NCI-H82 treated with DMSO at 0.1 percent for 48 hours (cell line): Measurements from ENCODE around the gene TRAF7.

Experiments
- DNase-seq: peaks from one replicate; lab custom pipeline; 2025; ENCODE audit not compliant: unreplicated experiment; lab: John Stamatoyannopoulos, UW

The TRAF7 gene

DNA sequence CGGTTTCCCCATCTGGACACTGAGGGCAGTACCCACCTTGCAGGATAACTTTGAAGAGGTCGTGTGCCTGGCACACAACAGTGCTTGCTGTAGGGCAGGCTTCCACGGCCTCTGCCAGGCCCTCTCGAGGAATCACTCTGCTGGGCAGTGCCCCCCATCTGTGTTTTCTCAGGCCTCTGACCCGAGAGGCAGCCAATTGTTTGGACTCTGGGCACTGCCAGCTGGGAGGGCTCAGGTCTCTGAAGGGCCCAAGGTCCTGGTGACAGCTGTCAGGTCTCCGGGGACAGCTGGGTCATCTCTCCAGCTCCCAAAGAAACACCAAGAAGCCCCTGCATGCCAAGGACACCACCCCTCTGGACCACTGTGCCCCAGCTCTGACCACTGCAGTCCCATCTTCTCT, 8.2 kb upstream of the TRAF7 start:
- no peak for DNase-seq

DNA sequence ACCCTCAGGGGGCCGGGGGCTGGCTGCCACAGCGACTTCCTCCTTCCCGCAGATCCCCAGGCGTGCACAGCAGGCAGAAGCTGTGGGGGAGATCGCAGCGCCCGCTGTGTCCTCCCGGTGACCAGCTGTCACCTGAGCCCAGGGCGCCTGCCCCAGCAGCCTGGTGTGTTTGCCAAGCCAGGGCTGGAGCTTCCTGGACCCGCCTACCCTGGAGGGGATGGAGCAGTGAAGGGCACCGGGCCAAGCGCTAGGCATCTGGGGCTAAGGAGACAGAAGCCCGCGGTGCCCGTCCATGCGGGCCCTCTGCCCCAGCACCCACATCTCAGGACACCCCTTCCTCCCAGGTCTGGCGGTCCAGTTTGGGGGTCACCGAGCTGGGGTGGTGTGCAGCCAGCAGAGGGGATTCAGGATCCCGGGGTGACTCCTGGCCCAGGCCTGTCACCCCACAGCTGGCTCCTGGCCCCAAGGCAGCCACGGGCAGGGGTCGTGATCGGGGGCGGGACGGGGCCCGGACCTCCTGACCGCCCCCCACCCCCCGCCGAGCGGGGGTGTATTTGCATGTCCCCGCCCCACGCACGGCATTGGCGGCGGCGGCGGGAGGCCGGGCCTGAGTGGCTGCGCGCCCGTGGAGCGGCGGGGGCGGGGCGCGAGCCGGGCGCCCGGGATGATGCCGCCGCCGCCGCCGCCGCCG, 7.5 kb upstream of the TRAF7 start, which contains the start of gene RAB26:
RAB26 (plus strand) TSS at position 645 of the 691 bp plus-strand sequence. CDS start 159 bp downstream, outside the sequence.
- DNase-seq: peak; percentile 38

DNA sequence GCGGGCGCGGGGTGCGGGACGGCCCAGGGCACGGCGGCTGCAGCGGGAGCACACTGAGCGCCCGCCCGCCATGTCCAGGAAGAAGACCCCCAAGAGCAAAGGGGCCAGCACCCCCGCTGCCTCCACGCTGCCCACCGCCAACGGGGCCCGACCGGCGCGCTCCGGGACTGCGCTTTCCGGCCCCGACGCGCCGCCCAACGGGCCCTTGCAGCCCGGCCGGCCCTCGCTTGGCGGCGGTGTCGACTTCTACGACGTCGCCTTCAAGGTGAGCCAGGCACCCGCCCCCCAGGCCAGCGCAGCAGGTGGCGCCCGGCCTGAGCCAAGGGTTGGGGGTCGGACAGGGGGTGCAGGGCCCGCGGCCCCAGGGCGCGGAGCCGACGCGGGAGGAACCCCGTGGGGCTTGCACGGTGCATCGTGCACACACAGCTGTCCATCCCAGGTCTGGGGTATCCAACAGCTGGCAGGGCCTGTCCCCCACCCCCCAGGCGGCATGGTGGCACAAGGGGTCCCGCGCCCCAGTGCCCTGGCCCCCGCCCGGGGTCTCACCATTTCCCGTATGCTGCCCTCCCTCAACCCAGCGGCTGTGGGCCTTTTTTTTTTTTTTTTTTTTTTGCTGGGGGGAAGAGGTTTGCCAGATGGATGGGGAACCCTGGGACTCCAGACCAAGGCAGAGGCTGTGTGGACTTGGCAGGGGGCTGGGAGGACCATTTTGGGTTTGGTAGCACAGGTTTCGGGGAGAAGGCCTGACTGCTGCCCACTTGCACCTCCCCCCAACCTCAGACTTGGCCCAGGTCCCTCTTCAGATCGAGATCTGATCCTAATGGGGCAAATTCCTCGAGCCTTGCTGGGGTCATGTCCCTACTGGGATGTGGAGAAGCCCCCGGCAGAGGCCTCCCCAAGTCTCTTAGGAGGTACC, 6.6 kb upstream of the TRAF7 start:
- no peak for DNase-seq

DNA sequence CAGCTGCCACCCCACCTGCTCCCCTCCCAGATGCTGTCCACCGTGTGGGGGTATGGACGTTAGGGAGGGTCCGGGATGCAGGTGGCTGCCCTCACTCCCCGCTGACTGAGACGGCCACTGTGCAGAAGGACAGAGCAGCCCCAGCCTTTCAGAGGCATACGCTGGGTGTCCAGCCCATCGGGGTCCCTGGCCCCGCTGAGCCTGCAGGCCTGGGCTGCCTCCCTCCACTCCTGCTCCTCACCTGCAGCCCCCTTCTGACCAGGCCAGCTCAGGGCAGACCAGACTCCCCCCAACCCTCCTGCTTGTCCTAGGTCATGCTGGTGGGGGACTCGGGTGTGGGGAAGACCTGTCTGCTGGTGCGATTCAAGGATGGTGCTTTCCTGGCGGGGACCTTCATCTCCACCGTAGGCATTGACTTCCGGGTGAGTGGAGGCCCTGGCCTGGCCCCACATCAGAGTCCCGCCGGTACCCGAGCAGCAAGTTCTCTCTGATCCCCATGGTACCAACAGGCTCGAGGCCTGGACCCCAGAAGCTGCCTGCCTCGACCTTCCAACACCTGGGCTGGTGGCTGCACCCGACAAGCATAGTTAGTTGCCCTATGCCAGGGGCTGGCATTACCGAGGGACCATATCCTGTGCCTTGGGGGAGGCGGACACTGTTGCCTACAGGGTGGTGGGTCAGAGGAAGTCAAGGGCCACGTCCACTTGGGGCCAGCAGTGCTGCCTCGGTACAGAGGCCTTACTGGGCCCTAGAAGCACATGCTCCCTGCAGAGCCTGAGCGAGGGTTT, 5.8 kb upstream of the TRAF7 start:
- DNase-seq: no peak

DNA sequence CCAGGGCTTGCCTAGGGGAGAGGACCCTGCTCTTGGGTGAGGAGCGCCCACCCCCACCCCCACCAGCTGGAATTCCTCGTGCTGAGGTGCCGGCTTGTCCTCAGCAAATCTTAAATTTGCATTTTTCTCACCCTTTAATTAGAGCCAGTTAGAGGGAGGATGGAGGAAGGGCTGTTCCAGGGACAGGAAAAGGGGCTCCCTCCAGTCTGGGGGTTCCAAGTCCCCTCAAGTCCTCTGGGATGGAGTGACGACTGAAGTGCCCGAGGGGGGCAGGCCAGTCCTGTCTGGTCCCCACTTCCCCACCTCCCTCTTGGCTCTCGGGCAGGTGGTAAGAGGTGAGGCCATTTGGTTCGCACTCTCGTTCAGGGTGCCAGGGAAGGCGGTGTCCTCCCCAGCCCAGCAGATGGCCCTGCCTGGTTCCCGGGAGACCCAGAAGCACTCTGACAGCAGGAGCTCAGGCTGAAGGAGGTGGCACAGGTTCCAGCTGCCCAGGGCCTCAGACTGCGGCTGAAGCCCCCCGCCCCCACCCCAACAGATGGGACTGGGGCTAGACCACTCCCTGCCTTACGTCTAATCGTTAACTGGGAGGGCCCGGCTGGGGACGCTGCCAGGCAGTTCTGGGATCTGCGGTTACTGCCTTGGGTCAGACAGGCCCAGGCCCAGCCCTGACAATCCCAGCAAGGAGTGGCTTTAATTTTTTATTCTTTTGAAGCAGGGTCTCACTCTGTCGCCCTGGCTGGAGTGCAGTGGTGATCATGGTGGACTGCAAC, 5.0 kb upstream of the TRAF7 start:
- peak; percentile 91 for DNase-seq

DNA sequence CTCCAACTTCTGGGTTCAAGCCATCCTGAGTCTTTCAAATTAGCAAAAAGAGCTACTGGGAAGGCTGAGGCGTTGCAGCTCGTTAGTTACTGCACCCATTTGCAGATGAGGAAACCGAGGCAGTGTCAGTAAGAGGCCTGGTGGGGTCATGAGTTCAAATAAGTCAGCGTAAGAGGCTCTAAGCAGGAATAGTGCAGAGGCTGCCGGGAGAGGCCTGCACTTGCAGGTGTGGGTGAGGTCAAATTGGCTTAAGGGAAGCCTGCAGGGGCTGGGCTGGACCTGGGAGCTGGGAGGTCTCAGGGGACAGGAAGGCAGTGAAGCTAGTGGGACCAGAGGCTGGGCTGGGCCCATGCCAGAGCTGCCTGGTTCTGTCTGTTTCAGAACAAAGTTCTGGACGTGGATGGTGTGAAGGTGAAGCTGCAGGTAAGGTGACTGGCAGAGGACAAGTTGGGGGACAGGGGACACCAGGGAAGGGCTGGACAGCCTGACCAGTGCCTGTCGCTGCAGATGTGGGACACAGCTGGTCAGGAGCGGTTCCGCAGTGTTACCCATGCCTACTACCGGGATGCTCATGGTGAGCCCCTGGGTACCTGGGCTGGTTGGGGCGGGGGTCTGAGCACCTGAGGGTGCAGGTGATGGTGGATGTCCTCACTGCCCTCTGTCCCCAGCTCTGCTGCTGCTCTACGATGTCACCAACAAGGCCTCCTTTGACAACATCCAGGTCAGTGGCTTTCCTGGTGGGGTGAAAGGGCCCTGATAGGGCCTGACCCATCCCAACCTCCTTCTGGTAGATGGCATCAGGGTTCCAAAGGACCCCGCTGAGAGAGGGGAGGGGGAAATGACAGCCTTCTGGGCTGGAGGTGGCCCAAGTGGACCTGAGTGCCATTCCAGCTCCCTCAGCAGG, 4.1 kb upstream of the TRAF7 start:
- DNase-seq: peak; percentile 74

DNA sequence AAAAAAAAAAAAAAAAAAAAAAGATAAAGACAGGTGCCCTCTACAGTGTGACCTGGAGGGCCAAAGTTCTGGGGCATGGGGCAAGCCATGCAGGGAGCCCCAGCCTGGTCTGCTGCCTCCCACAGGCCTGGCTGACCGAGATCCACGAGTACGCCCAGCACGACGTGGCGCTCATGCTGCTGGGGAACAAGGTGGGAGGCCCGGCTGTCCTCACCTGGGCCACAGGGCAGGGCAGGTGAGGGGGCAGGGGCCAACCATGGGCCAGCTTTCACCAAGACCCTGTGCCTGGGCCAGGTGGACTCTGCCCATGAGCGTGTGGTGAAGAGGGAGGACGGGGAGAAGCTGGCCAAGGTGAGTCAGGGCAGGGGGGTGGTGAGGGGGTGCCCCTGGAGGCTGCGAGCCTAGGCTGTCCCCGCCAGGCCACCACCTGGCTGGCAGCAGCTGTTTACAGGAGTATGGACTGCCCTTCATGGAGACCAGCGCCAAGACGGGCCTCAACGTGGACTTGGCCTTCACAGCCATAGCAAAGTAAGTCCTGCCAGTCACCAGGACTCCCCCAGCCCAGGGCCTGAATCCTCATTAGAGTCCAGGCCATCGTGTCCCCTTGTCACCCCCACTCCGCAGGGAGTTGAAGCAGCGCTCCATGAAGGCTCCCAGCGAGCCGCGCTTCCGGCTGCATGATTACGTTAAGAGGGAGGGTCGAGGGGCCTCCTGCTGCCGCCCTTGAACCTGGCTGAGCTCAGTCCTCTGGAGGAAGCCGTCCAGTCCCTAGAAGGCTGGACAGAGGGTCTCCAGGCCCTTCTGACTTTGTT, 2.7 kb upstream of the TRAF7 start:
- DNase-seq: no peak

DNA sequence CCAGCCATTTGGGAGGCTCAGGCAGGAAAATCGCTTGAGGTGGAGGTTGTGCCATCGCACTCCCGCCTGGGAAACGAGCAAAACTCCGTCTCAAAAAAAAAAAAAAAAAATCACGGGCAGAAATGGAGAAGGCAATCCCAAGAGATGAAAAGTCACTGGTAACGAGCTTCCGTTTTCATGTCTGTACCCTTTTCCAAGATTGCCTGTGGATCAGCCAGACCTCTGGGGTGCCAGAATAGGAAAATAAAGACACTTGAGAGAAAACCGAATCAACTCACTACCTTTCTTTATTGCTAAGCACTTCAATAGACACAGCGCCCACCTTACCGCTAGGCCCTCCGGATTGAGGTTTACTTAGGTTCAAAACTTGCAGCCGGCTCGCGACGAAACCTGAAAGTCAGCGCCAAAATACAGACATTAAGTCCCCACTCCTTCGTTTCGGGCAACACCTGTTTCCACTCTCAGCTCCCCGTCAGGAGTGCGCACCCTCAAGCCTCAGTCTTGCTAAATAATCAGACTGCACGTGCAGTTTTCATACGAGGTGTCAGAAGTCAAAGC, 970 bp upstream of the TRAF7 start:
- DNase-seq: no peak

DNA sequence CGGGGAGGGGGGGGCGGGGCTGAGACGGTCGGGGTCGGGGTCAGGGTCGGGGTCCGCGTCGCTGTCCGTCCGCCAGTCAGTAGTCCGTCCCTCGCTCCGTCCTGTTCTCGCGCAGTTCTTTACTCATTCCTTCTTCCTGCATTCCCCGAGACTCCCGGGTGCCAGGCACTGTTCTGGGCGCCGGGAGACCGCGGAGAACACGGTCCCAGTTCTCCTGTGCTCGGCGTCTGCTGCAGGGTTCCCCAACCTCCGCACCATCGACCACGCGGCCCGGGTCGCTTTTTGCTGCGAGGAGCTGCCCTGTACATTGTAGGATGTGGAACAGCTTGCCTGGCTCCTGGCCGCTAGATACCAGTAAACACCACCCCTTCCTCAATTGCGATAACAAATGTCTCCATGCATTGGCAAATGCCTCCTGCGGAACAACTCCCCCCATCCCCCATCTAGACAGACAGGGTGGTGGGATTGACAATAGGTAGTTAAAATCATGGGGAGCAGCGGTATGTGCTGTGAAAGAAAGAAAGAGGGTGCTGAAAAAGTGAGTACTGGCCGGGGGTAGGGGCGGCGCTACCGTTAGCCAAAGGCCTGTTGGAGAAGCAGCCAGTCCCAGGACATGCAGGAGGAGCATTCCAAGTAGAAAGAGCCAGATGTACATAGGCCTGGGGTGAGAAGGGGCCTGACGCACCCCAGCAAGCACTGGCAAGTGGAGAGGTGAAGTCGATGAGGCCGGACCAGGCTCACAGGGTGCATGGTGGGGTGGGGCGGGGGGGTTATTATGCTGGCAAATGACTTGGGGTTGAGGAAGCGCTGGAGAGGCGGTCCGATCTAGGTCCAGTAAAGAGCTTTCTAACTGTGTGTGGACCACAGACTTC, 631 bp downstream of the TRAF7 start:
- DNase-seq: no peak

DNA sequence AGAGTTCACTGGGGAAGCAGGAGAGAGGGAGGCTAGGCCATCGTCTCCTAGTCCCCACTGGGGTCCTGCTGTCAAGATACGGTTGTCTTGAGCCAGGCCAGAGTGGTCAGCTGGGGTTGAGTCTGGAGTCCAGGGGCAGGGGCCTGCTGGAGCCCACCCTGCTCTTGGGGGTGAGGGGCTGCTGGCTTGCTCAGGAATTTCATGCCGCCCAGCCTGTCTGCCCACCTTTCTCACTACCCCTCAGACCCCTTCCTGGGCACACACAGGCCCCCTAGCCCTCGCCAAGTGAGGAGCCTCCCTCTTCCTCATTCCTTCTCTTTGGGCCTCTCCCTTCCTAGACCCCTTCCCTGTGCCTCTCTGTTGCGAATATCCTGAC, 1.3 kb downstream of the TRAF7 start:
- no peak for DNase-seq

DNA sequence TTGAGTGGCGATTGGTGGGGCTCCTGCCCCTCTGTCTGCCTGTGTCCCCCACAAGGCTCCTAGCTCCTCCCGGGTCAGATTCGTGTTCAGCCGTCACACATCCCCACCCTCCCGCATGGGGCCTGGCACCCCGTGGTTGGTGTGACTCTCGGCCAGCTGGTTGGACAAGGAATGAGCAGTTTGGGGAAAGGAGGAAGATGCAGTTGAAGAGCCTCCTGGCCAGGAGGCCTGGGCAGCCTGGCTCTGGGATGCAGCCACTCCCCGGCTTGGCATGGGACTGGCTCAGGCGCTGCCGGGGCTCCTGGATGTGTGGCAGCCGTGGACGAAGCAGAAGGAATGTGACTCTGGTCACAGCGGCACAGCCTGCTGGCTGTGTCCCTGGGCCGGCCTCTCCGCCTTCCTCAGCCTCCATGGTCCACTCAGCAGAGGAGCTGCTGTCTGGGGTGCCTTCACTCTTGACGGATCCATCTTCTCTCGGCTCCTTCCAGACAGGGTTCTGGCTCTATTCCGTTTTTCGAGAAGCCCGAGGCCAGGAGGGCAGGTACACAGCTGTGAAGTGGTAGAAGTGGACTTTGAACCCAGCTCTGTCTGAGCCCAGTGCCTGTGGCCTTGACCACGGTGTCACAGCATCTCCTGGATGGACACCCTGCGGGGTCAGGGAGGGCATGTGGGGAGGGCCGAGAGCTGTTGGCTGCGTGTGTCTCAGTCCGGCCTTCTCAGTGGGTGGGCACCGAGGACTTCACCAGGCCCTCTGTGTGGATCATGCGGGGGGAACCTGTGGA, 2.1 kb downstream of the TRAF7 start:
- no peak for DNase-seq

DNA sequence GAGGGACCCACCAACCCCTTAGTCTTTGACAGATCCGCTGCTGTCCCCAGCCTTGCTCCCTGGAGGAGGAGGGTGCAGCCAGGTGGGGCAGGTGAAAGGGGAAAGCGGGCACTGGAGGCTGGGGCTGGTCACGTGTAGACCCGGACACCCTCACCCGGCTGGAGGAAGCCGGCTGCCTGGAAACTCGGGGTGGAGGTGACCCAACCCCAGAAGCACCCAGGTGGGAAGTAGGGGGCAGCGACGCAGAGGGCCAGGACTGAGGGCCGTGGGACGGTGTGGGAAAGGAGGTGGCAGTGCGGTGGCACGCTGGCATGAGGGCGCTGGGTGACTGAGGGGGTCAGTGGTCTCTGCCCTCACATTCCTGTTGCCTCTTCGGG, 2.7 kb downstream of the TRAF7 start:
- DNase-seq: no peak

DNA sequence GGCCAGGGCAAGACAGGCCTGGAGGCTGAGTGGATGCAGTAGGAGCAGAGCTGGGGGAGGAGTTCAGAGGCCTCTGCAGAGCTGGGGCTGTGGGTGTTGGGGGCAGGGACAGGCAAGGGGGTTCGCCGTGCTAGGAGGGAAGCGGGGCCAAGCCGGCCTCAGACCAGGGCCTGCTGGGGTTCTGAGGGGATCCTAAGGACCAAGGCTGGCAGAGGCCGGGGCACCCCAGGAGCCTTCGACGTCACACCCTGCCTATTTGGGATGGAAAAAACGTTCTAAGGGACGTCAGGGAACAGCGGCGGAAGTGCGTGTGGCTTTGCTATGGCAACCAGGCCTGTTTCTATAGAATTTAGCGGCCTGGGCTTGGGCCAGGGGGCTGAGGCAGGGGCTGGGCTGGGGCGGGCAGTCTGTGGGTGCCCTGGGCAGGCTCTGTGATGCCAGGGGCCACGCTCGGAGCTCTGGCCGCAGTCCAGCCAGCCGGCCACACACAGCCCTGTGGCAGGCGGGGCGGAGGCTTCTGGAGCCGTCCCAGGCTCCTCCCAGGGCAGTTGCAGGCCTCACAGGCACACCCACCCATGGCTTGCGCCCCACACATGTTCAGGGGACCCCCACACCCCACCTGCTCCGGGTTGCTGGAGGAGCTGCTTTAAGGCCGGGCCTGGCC, 3.7 kb downstream of the TRAF7 start:
- no peak for DNase-seq

DNA sequence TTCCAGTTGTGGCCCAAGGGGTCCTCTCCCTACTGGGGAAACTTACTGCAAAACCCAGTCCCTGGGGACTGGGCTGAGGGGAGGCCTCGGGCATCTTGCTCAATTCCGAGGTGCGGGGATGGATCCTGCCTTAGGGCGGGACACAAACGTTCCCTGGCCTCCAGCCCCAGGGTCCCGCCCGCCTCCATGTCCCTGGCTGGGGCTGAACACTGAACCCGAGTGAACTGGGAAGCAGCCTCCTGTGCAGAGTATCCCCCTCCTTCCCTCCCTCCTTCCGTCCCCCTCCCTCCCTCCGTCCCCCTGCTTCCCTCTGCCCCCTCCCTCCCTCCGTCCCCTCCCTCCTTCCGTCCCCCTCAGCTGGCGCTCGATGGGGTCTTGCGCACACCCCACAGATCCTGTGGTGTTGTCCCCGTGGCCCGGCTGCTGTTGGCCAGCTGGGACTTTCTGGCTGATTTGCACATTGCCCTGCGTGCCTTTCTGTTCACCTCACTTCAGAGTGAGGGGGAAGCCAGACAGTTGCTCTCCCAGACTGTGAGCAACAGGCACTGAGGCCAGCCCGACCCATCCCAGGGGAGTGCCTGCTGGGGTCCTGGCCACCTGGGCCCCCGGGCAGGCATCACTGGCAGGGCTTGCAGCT, 5.5 kb downstream of the TRAF7 start:
- no peak for DNase-seq

DNA sequence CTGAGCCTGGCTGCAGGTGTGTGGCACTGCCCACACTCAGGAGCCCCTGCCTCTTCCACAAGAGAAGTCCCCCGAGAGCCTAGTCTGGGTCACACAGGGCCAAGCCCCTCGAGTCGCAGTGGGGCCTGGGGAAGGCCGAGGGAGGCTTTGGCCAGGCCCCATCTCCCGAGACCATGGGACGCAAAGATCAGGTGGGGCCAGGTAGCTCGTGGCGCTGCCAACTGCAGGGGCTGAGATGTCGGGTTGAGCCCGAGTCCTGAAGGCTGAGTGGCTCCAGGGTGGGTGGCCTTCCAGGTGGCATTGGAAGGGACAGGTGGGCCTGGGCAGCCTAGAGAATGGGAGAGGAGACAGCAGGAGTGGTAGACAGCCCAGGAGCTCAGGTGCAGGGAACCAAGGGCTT, 6.3 kb downstream of the TRAF7 start:
- DNase-seq: no peak

DNA sequence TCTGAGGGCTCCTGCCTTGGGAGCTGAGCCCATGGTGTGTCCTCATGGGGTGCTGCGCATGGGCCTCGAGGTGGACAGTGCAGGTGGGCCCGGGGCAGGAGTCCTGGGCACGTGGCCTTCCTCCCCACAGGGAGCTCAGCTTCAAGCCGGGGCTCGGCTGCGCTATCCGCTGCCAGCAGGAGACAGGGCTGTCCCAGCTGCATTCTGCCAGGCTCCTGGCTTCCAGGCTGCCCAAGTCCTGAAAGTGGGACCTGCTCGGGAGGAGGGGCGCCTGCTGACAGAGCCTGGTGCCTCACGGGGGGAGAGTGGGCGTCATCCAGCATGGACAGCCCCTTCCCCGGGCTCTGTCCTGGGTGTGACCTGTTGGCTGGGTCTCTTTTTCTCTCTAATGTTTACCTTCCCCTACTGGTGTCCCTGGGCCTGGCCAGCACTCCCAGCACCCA, 7.1 kb downstream of the TRAF7 start:
- DNase-seq: no peak
